ENCODE results near the gene ZIC4. TPM values are rescaled to one million over a fixed set of nuclear protein-coding genes. Genes with fewer than 3 reads are reported as not detected.

ZIC4 gene
- polyA plus RNA-seq, 1 of the 3 experiments (the other 2 are of a cell fraction): 1.3 TPM

GRCh38 chr3:147410116-147410525 lies 3.8 kb upstream of the ZIC4 start (continued):
- no peak for TF ChIP-seq ZBTB33 (IDR thresholded peaks at IDR 0.05; ENCODE audit: borderline replicate concordance, low read depth)
- no peak for TF ChIP-seq NFIC (IDR thresholded peaks at IDR 0.05; ENCODE audit: borderline replicate concordance)
- TF ChIP-seq USF1 (IDR thresholded peaks at IDR 0.05; ENCODE audit: borderline replicate concordance, low read depth): no peak
- no peak for TF ChIP-seq SIN3A (IDR thresholded peaks at IDR 0.05; ENCODE audit: borderline replicate concordance, low read depth, low read length)
- no peak for TF ChIP-seq GABPA (IDR thresholded peaks at IDR 0.05; ENCODE audit: low read depth)
- TF ChIP-seq NRF1 (IDR thresholded peaks at IDR 0.05; ENCODE audit: low read depth, low read length): no peak
- TF ChIP-seq MEF2A (IDR thresholded peaks at IDR 0.05; ENCODE audit: borderline replicate concordance, low read depth): no peak

GRCh38 chr3:147409143-147410115 lies 3.1 kb upstream of the ZIC4 start, which contains the start of gene ZIC1:
TSS of gene ZIC1 (plus strand) at chr3:147409365. CDS start at chr3:147410113, 748 bp downstream.
- DNase-seq: peak; percentile 93
- Histone ChIP-seq H3F3A (replicated peaks; ENCODE audit: insufficient read depth) (no peaks in the 10 kb centered on the region), H3K4me2 (peak within 1 kb of the TSS; percentile 76), H4K20me1 (ENCODE audit: insufficient read depth) (no peaks in the 10 kb centered on the region), H3K79me2 (ENCODE audit: insufficient read depth) (no peaks in the 10 kb centered on the region), H3K9me3 (no peaks in the 10 kb centered on the region), H3K9me2 (no peaks in the 10 kb centered on the region), H2AFZ (ENCODE audit: low read depth) (peak within 1 kb of the TSS; percentile 71; the same call in 1 of the 2 replicates), H3K4me3 (ENCODE audit: low read depth in 2 of 2, low read length in 1 of 2) (peak within 1 kb of the TSS; percentile 47 to 69), H3K27ac (ENCODE audit: low read depth in 2 of 2, low read length in 1 of 2) (peak within 1 kb of the TSS in 1 of 2 experiments; percentile 31; a peak in 1 of 4 replicates), H3K36me3 (replicated peaks in 1 of 2; ENCODE audit: control insufficient read depth in 1 of 2, insufficient read depth in 2 of 2, low read length in 1 of 2) (no peaks in the 10 kb centered on the region), H3K27me3 (ENCODE audit: insufficient read depth) (peaks cover 78% of the 10 kb centered on the region), H3K9ac (peak within 1 kb of the TSS; percentile 59; the same call in 1 of the 2 replicates), H3K4me1 (ENCODE audit: control insufficient read depth in 1 of 2, insufficient read depth in 2 of 2, low read depth in 1 of 2, low read length in 1 of 2) (no peaks in the 10 kb centered on the region; a peak in 1 of 4 replicates)
- CTCF ChIA-PET: no interaction called here
- WGBS (ENCODE audit: low lambda C conversion rate): 6% methylated on average over 77 of the region's 80 CpGs
- POLR2A ChIA-PET: interaction anchor here (1.0 kb wide), 1 partner anchor 16 kb away, joined by 4 read pairs; no protein-coding TSS in a partner anchor
- no peak for TF ChIP-seq ZBTB33 (IDR thresholded peaks at IDR 0.05; ENCODE audit: borderline replicate concordance, low read depth)
- TF ChIP-seq, protein P1, sequence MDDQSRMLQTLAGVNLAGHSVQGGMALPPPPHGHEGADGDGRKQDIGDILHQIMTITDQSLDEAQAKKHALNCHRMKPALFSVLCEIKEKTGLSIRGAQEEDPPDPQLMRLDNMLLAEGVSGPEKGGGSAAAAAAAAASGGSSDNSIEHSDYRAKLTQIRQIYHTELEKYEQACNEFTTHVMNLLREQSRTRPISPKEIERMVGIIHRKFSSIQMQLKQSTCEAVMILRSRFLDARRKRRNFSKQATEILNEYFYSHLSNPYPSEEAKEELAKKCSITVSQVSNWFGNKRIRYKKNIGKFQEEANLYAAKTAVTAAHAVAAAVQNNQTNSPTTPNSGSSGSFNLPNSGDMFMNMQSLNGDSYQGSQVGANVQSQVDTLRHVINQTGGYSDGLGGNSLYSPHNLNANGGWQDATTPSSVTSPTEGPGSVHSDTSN (IDR thresholded peaks at IDR 0.05): peak; percentile 72; the same call in 1 of the 2 replicates
- TF ChIP-seq ELF1 (IDR thresholded peaks at IDR 0.05): no peak
- TF ChIP-seq FOXM1 (IDR thresholded peaks at IDR 0.05; ENCODE audit: low read depth): no peak
- TF ChIP-seq, protein P2, sequence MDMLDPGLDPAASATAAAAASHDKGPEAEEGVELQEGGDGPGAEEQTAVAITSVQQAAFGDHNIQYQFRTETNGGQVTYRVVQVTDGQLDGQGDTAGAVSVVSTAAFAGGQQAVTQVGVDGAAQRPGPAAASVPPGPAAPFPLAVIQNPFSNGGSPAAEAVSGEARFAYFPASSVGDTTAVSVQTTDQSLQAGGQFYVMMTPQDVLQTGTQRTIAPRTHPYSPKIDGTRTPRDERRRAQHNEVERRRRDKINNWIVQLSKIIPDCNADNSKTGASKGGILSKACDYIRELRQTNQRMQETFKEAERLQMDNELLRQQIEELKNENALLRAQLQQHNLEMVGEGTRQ (IDR thresholded peaks at IDR 0.05; ENCODE audit: borderline replicate concordance, low read depth, low read length): peak; percentile 77
- no peak for TF ChIP-seq CHD2 (IDR thresholded peaks at IDR 0.05; ENCODE audit: low read length, partially characterized antibody)
- TF ChIP-seq GATA2 (CRISPR knock-in tag; IDR thresholded peaks at IDR 0.05): no peak
- TF ChIP-seq POLR2AphosphoS5 (IDR thresholded peaks at IDR 0.05; ENCODE audit: low read depth, low read length): 0 out of 2 replicates have a peak, but pooled peaks have one; percentile 27
- TF ChIP-seq, protein P3, sequence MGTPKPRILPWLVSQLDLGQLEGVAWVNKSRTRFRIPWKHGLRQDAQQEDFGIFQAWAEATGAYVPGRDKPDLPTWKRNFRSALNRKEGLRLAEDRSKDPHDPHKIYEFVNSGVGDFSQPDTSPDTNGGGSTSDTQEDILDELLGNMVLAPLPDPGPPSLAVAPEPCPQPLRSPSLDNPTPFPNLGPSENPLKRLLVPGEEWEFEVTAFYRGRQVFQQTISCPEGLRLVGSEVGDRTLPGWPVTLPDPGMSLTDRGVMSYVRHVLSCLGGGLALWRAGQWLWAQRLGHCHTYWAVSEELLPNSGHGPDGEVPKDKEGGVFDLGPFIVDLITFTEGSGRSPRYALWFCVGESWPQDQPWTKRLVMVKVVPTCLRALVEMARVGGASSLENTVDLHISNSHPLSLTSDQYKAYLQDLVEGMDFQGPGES (IDR thresholded peaks at IDR 0.05; ENCODE audit: low read depth, low read length): no peak
- TF ChIP-seq RAD21 (IDR thresholded peaks at IDR 0.05; ENCODE audit: low read length): no peak
- no peak for TF ChIP-seq FOSL2 (IDR thresholded peaks at IDR 0.05; ENCODE audit: borderline replicate concordance, low read depth)
- no peak for TF ChIP-seq JUND (IDR thresholded peaks at IDR 0.05)
- TF ChIP-seq USF1 (IDR thresholded peaks at IDR 0.05; ENCODE audit: borderline replicate concordance, low read depth): peak; percentile 95
- TF ChIP-seq NFIC (IDR thresholded peaks at IDR 0.05; ENCODE audit: borderline replicate concordance): no peak
- TF ChIP-seq GABPA (IDR thresholded peaks at IDR 0.05; ENCODE audit: low read depth): no peak
- peak; percentile 51 for TF ChIP-seq NRF1 (IDR thresholded peaks at IDR 0.05; ENCODE audit: low read depth, low read length)
- no peak; the same call in 1 of the 2 replicates for TF ChIP-seq RCOR1 (IDR thresholded peaks at IDR 0.05; ENCODE audit: low read length)
